WTC11 (cell line): Measurements from ENCODE around the gene TMED1. TPM values are rescaled to one million over a fixed set of nuclear protein-coding genes. Genes with fewer than 3 reads are reported as not detected.
"Not testable (repeated sequence)": the region's sequence is repeated elsewhere in the genome, so short reads cannot be mapped to it uniquely, and the experiment has no call there.

Source experiments
- ATAC-seq: fragments of 200-7000 bp; cut with Tn5 transposase; 2 replicates; pipeline ENCODE4 v1.10.0; 2021; ENCODE audit warnings: mild to moderate bottlenecking, moderate library complexity
- CTCF ChIA-PET: fragments of 300-600 bp; sonication (Branson Sonifier 250); formaldehyde crosslinking; loops from one replicate; lab custom pipeline; 2021; ENCODE audit warnings: antibody characterized with exemption; lab: Charles Lee
- POLR2A ChIA-PET: fragments of 350-600 bp; sonication (Branson Sonifier 250); formaldehyde crosslinking; loops from one replicate; lab custom pipeline; 2021; ENCODE audit warnings: antibody characterized with exemption; lab: Charles Lee
- DNase-seq: peaks from one replicate; pipeline ENCODE4 v3.0.0; 2021; ENCODE audit warnings: low spot score
- H3K27ac Mint-ChIP-seq: 2 replicates; pipeline ENCODE4 v1.8.0; 2021; ENCODE audit warnings: mixed read lengths
- H3K27me3 Mint-ChIP-seq: 2 replicates; pipeline ENCODE4 v1.8.0; 2021; ENCODE audit warnings: low read depth, mild to moderate bottlenecking, moderate library complexity, mixed read lengths
- H3K36me3 Mint-ChIP-seq: 2 replicates; pipeline ENCODE4 v1.8.0; 2021; ENCODE audit warnings: mixed read lengths
- H3K4me1 Mint-ChIP-seq: 2 replicates; pipeline ENCODE4 v1.8.0; 2022; ENCODE audit warnings: mixed read lengths
- H3K4me3 Mint-ChIP-seq: 2 replicates; pipeline ENCODE4 v1.8.0; 2021; ENCODE audit warnings: mild to moderate bottlenecking, moderate library complexity, mixed read lengths
- H3K9me3 Mint-ChIP-seq: 2 replicates; pipeline ENCODE4 v1.8.0; 2021; ENCODE audit warnings: mixed read lengths
- CTCF ChIP-seq: fragments of 200-600 bp; IDR thresholded peaks from 2 replicates; pipeline ENCODE4 v1.8.0; 2022; ENCODE audit warnings: antibody characterized with exemption
- ETV6 ChIP-seq: sonication (generic); formaldehyde crosslinking; IDR thresholded peaks from 2 replicates; pipeline ENCODE4 v1.8.1; 2022; ENCODE audit warnings: mild to moderate bottlenecking, missing genetic modification reagents
- FOXJ3 ChIP-seq: sonication (generic); formaldehyde crosslinking; IDR thresholded peaks from 2 replicates; pipeline ENCODE4 v1.9.0; 2021; ENCODE audit warnings: missing genetic modification reagents, mild to moderate bottlenecking, borderline replicate concordance
- FOXK1 ChIP-seq: sonication (generic); formaldehyde crosslinking; IDR thresholded peaks from 2 replicates; pipeline ENCODE4 v1.8.0; 2022; ENCODE audit warnings: mild to moderate bottlenecking, moderate library complexity, missing genetic modification reagents
- GTF2I ChIP-seq: fragments of 250-450 bp; sonication (Bioruptor Pico); conservative IDR thresholded peaks from 2 replicates; pipeline ENCODE4 v1.4.0; 2021; ENCODE audit warnings: mild to moderate bottlenecking
- MLX ChIP-seq: sonication (generic); formaldehyde crosslinking; IDR thresholded peaks from 2 replicates; pipeline ENCODE4 v1.8.1; 2023; ENCODE audit warnings: mild to moderate bottlenecking, missing genetic modification reagents, moderate library complexity
- NFYB ChIP-seq: sonication (generic); formaldehyde crosslinking; conservative IDR thresholded peaks from 2 replicates; pipeline ENCODE4 v1.8.0; 2022; ENCODE audit warnings: low read depth, missing genetic modification reagents
- SMAD4 ChIP-seq: sonication (generic); formaldehyde crosslinking; IDR thresholded peaks from 2 replicates; pipeline ENCODE4 v1.8.0; 2022; ENCODE audit warnings: mild to moderate bottlenecking, missing genetic modification reagents
- TCF7 ChIP-seq: sonication (generic); formaldehyde crosslinking; IDR thresholded peaks from 2 replicates; pipeline ENCODE4 v1.8.0; 2022; ENCODE audit warnings: mild to moderate bottlenecking, low read depth, missing genetic modification reagents, moderate library complexity
- total RNA-seq: library from RNA; stranded (reverse); gene quantifications from 3 replicates; pipeline ENCODE4 v1.2.3, GENCODE V29; 2021

The TMED1 gene
- total RNA-seq, 1 experiment from 2014 or later = 28.5 TPM

- Mint-ChIP-seq H3K4me1 (peaks cover 6% of the 10 kb centered on the region), H3K4me3 (no peak overlapping the region), H3K36me3 (no peaks in the 10 kb centered on the region), H3K27ac (no peak overlapping the region; the same call in 1 of the 2 replicates), H3K9me3 (no peaks in the 10 kb centered on the region), H3K27me3 (no peaks in the 10 kb centered on the region; the same call in 1 of the 2 replicates)
- POLR2A ChIA-PET = no interaction called here
- peak; percentile 78 for DNase-seq
- CTCF ChIA-PET = interaction anchor here (0.5 to 2.7 kb wide), 26 partner anchors 10 to 236 kb away, joined by 3 to 30 read pairs (median 5); partner anchors contain the start of genes C19orf38, CARM1, DNM2 and SLC44A2
- TF ChIP-seq TCF7 (CRISPR knock-in tag) (no peak), ETV6 (CRISPR knock-in tag) (no peak), CTCF (0 out of 2 replicates have a peak, but pooled peaks have one; percentile 29)
- peak; percentile 63 for ATAC-seq
Measured at GRCh38 chr19:10861103-10861651, 25.2 kb upstream of the TMED1 start.

- POLR2A ChIA-PET = interaction anchor here (0.6 to 0.7 kb wide), 3 partner anchors 77 to 545 kb away, joined by 4 to 5 read pairs (median 4); no protein-coding TSS in a partner anchor
- no peaks in the 10 kb centered on the region for H3K36me3 Mint-ChIP-seq
- DNase-seq = peak; percentile 64
Measured at GRCh38 chr19:10858204-10858828, 22.3 kb upstream of the TMED1 start.

GRCh38 chr19:10856899-10857298 lies 20.9 kb upstream of the TMED1 start:
- H3K4me3 Mint-ChIP-seq, POLR2A ChIA-PET, H3K9me3 Mint-ChIP-seq, H3K36me3 Mint-ChIP-seq, ATAC-seq, DNase-seq, H3K4me1 Mint-ChIP-seq, H3K27me3 Mint-ChIP-seq, H3K27ac Mint-ChIP-seq: not testable (repeated sequence)
- CTCF ChIA-PET = interaction anchor here (0.6 to 6.2 kb wide), 6 partner anchors 7 to 140 kb away, joined by 3 to 135 read pairs (median 30); partner anchors contain the start of genes C19orf38, DNM2 and TMED1
- TF ChIP-seq GTF2I (CRISPR knock-in tag) = 0 out of 2 replicates have a peak, but pooled peaks have one; percentile 14

More at GRCh38 chr19:10858204-10858828, 22.3 kb upstream of the TMED1 start:
- peaks cover 2% of the 10 kb centered on the region; the same call in 1 of the 2 replicates for H3K27me3 Mint-ChIP-seq
- no peak for TF ChIP-seq MLX (CRISPR knock-in tag)
- TF ChIP-seq FOXJ3 (CRISPR knock-in tag) = no peak
- peak; percentile 95 for TF ChIP-seq CTCF
- no peak for TF ChIP-seq FOXK1 (CRISPR knock-in tag)
- ATAC-seq = peak; percentile 63
- H3K27ac Mint-ChIP-seq = no peak overlapping the region
- H3K4me1 Mint-ChIP-seq = no peaks in the 10 kb centered on the region
- CTCF ChIA-PET = interaction anchor here (0.5 to 6.2 kb wide), 65 partner anchors 9 to 588 kb away, joined by 3 to 135 read pairs (median 5); partner anchors contain the start of genes C19orf38, CARM1, CDC37 and DNM2
- H3K4me3 Mint-ChIP-seq = no peak overlapping the region
- H3K9me3 Mint-ChIP-seq = no peaks in the 10 kb centered on the region

- peak; percentile 51 for TF ChIP-seq CTCF
- no peak for TF ChIP-seq SMAD4 (CRISPR knock-in tag)
- peak; percentile 75 for TF ChIP-seq NFYB
- TF ChIP-seq, all 79 proteins: peak for 2
- CTCF ChIA-PET = interaction anchor here (0.5 to 6.2 kb wide), 10 partner anchors 8 to 157 kb away, joined by 3 to 135 read pairs (median 4); partner anchors contain the start of genes DNM2, QTRT1 and TMED1
- POLR2A ChIA-PET = interaction anchor here (0.6 kb wide), 1 partner anchor 156 kb away, joined by 3 read pairs; no protein-coding TSS in a partner anchor
- peaks cover 5% of the 10 kb centered on the region; the same call in 1 of the 2 replicates for H3K9me3 Mint-ChIP-seq
- H3K4me1 Mint-ChIP-seq = no peaks in the 10 kb centered on the region
- peaks cover 8% of the 10 kb centered on the region for H3K27me3 Mint-ChIP-seq
- H3K4me3 Mint-ChIP-seq = no peak overlapping the region
- DNase-seq = peak; percentile 54
- H3K27ac Mint-ChIP-seq = no peak overlapping the region
- peak; percentile 76 for ATAC-seq
- no peaks in the 10 kb centered on the region for H3K36me3 Mint-ChIP-seq
Measured at GRCh38 chr19:10855879-10856522, 20.0 kb upstream of the TMED1 start.
